PFSK-1 (cell line): Measurements from ENCODE around the gene TCP11L2.

Source experiments
- POLR2AphosphoS5 ChIP-seq: IDR thresholded peaks from 2 replicates; pipeline ENCODE4 v1.6.1; 2012; ENCODE audit warnings: low read depth, mild to moderate bottlenecking, control low read depth, low read length, moderate library complexity
- TAF1 ChIP-seq: IDR thresholded peaks from 2 replicates; pipeline ENCODE4 v1.6.1; 2012; ENCODE audit warnings: low read length, control low read depth, borderline replicate concordance; ENCODE audit not compliant: insufficient read depth
- TF ChIP-seq, protein P1 (sequence below), 2 experiments: IDR thresholded peaks; 2 replicates each; pipeline versions ENCODE4 v1.6.1 to v1.8.0; 2011 to 2012; ENCODE audit warnings: low read depth in 2 of 2, low read length in 2 of 2, control low read depth in 1 of 2, inconsistent platforms in 1 of 2, mild to moderate bottlenecking in 1 of 2, moderate library complexity in 1 of 2; ENCODE audit not compliant: insufficient read depth in 1 of 2

GRCh38 chr12:106307181-106307580 lies 4.6 kb downstream of the TCP11L2 start:
- TF ChIP-seq, protein P1, sequence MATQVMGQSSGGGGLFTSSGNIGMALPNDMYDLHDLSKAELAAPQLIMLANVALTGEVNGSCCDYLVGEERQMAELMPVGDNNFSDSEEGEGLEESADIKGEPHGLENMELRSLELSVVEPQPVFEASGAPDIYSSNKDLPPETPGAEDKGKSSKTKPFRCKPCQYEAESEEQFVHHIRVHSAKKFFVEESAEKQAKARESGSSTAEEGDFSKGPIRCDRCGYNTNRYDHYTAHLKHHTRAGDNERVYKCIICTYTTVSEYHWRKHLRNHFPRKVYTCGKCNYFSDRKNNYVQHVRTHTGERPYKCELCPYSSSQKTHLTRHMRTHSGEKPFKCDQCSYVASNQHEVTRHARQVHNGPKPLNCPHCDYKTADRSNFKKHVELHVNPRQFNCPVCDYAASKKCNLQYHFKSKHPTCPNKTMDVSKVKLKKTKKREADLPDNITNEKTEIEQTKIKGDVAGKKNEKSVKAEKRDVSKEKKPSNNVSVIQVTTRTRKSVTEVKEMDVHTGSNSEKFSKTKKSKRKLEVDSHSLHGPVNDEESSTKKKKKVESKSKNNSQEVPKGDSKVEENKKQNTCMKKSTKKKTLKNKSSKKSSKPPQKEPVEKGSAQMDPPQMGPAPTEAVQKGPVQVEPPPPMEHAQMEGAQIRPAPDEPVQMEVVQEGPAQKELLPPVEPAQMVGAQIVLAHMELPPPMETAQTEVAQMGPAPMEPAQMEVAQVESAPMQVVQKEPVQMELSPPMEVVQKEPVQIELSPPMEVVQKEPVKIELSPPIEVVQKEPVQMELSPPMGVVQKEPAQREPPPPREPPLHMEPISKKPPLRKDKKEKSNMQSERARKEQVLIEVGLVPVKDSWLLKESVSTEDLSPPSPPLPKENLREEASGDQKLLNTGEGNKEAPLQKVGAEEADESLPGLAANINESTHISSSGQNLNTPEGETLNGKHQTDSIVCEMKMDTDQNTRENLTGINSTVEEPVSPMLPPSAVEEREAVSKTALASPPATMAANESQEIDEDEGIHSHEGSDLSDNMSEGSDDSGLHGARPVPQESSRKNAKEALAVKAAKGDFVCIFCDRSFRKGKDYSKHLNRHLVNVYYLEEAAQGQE (IDR thresholded peaks at IDR 0.05; ENCODE audit: insufficient read depth in 1 of 2, low read depth in 2 of 2, low read length in 2 of 2), result no peak
- TF ChIP-seq POLR2AphosphoS5 (no peak), TAF1 (no peak)
